GM12878 (cell line): ENCODE measurements around the gene LSM14A. TPM values are rescaled to one million over a fixed set of nuclear protein-coding genes. Genes with fewer than 3 reads are reported as not detected.

Experiments used
- ATAC-seq: fragments of 200-7000 bp; cut with Tn5 transposase; 3 replicates; pipeline ENCODE4 v1.9.1; 2020; ENCODE audit warnings: mild to moderate bottlenecking, moderate library complexity
- BruUV-seq: library from RNA; stranded (reverse); fragments of 400-500 nt; replicated peaks from 2 replicates; lab custom pipeline; 2021; lab: Mats Ljungman, UMichigan
- CTCF ChIA-PET: fragments of 300-600 bp; sonication (Branson Sonifier 250); formaldehyde crosslinking; extraction: SDS; loops from one replicate; lab custom pipeline; 2021; ENCODE audit warnings: inconsistent platforms; lab: Yijun Ruan, JAX
- POLR2A ChIA-PET: fragments of 350-600 bp; formaldehyde crosslinking; extraction: SDS; loops from one replicate; lab custom pipeline; 2021; ENCODE audit warnings: inconsistent platforms; lab: Charles Lee
- RAD21 ChIA-PET: fragments of 300-600 bp; sonication (Branson Sonifier 250); formaldehyde crosslinking; loops from one replicate; lab custom pipeline; 2023; ENCODE audit warnings: antibody characterized with exemption; ENCODE audit not compliant: unreplicated experiment; lab: Charles Lee
- SMC1A ChIA-PET: fragments of 300-600 bp; sonication (Branson Sonifier 250); formaldehyde crosslinking; loops from one replicate; lab custom pipeline; 2023; ENCODE audit not compliant: unreplicated experiment, uncharacterized antibody; lab: Charles Lee
- DNase-seq: peaks from one replicate; pipeline ENCODE4 v3.0.0-alpha.2; 2011; ENCODE audit warnings: low read depth, low spot score
- FAIRE-seq: peaks from 3 replicates; lab custom pipeline; 2011; peaks lifted over from hg19 to GRCh38; lab: Jason Lieb, UNC
- H2AFZ ChIP-seq: 2 replicates; pipeline ENCODE4 v1.6.0; 2011; ENCODE audit warnings: low read depth, low read length, control low read depth; ENCODE audit not compliant: control insufficient read depth
- H3K27ac ChIP-seq: 2 replicates; pipeline ENCODE4 v1.5.1; 2011; ENCODE audit warnings: control low read depth; ENCODE audit not compliant: control insufficient read depth, insufficient read depth
- H3K27me3 ChIP-seq, 2 experiments: replicated peaks in 1 of 2; 2 replicates each; pipeline versions ENCODE4 v1.6.0 to v1.6.1; 2011; ENCODE audit warnings: low read length in 1 of 2; ENCODE audit not compliant: control insufficient read depth in 2 of 2, insufficient read depth in 2 of 2
- H3K36me3 ChIP-seq, 2 experiments: 2 replicates each; pipeline ENCODE4 v1.5.1; 2011; ENCODE audit warnings: low read length in 1 of 2; ENCODE audit not compliant: control insufficient read depth in 2 of 2, insufficient read depth in 2 of 2
- H3K4me1 ChIP-seq: 2 replicates; pipeline ENCODE4 v1.6.1; 2011; ENCODE audit warnings: mild to moderate bottlenecking, low read length, moderate library complexity, mixed read lengths; ENCODE audit not compliant: control insufficient read depth, insufficient read depth
- H3K4me2 ChIP-seq: 2 replicates; pipeline ENCODE4 v1.6.0; 2011; ENCODE audit warnings: control low read depth; ENCODE audit not compliant: control insufficient read depth, insufficient read depth
- H3K4me3 ChIP-seq: fragments of 200-600 bp; sonication (generic); 2 replicates; pipeline ENCODE4 v1.5.1; 2016
- H3K79me2 ChIP-seq: 2 replicates; pipeline ENCODE4 v1.6.0; 2011; ENCODE audit warnings: low read length; ENCODE audit not compliant: control insufficient read depth, insufficient read depth
- H3K9ac ChIP-seq: 2 replicates; pipeline ENCODE4 v1.8.0; 2011; ENCODE audit warnings: low read length, control low read depth, mixed read lengths; ENCODE audit not compliant: control insufficient read depth, insufficient read depth
- H3K9me3 ChIP-seq: replicated peaks from 3 replicates; pipeline ENCODE4 v1.5.1; 2011; ENCODE audit warnings: mild to moderate bottlenecking, low read length; ENCODE audit not compliant: control insufficient read depth, insufficient read depth
- H4K20me1 ChIP-seq: 2 replicates; pipeline ENCODE4 v1.6.0; 2011; ENCODE audit not compliant: control insufficient read depth, insufficient read depth
- EP300 ChIP-seq, 2 experiments: fragments of 150-350 bp in 1 of 2; IDR thresholded peaks; 2 replicates each; pipeline ENCODE4 v1.6.1; 2011 to 2012; ENCODE audit warnings: low read depth in 2 of 2, low read length in 2 of 2, borderline replicate concordance in 1 of 2, improper control_type of control experiment in 1 of 2, inconsistent platforms in 1 of 2; ENCODE audit not compliant: control insufficient read depth in 1 of 2
- FOXM1 ChIP-seq: IDR thresholded peaks from 2 replicates; pipeline ENCODE4 v1.6.1; 2012; ENCODE audit warnings: low read depth, mild to moderate bottlenecking, inconsistent platforms, low read length, moderate library complexity
- MTA3 ChIP-seq: IDR thresholded peaks from 2 replicates; pipeline ENCODE4 v1.6.1; 2012; ENCODE audit warnings: low read length, inconsistent platforms, borderline replicate concordance
- MYB ChIP-seq: fragments of 150-350 bp; IDR thresholded peaks from 2 replicates; pipeline ENCODE4 v1.6.1; 2014; ENCODE audit warnings: mild to moderate bottlenecking, low read depth, low read length, borderline replicate concordance
- NFYA ChIP-seq: IDR thresholded peaks from 2 replicates; pipeline ENCODE4 v1.6.1; 2011; ENCODE audit warnings: low read depth, mild to moderate bottlenecking, low read length, improper control_type of control experiment, borderline replicate concordance
- NR2C1 ChIP-seq: fragments of 450-650 bp; IDR thresholded peaks from 2 replicates; pipeline ENCODE4 v1.6.1; 2017; ENCODE audit warnings: antibody characterized with exemption, mild to moderate bottlenecking, moderate library complexity
- NR2F1 ChIP-seq: fragments of 450-650 bp; conservative IDR thresholded peaks from 2 replicates; pipeline ENCODE4 v1.6.1; 2017; ENCODE audit warnings: mild to moderate bottlenecking
- POU2F2 ChIP-seq: IDR thresholded peaks from 3 replicates; pipeline ENCODE4 v1.6.1; 2011; ENCODE audit warnings: low read depth, mild to moderate bottlenecking, low read length, borderline replicate concordance
- RB1 ChIP-seq: fragments of 450-650 bp; formaldehyde crosslinking; IDR thresholded peaks from 2 replicates; pipeline ENCODE4 v1.6.1; 2017; ENCODE audit warnings: mild to moderate bottlenecking, borderline replicate concordance
- SMAD1 ChIP-seq: fragments of 450-650 bp; IDR thresholded peaks from 2 replicates; pipeline ENCODE4 v1.6.1; 2018; ENCODE audit warnings: mild to moderate bottlenecking, low read depth; ENCODE audit not compliant: partially characterized antibody
- SP1 ChIP-seq: IDR thresholded peaks from one replicate; pipeline ENCODE4 v1.6.1; 2011; ENCODE audit warnings: low read depth, low read length
- SREBF1 ChIP-seq: IDR thresholded peaks from 2 replicates; pipeline ENCODE4 v1.6.1; 2012; ENCODE audit warnings: mild to moderate bottlenecking, low read length
- STAT1 ChIP-seq: fragments of 450-650 bp; conservative IDR thresholded peaks from 2 replicates; pipeline ENCODE4 v1.6.1; 2014; ENCODE audit warnings: antibody characterized with exemption, mild to moderate bottlenecking
- TAF1 ChIP-seq: IDR thresholded peaks from 2 replicates; pipeline ENCODE4 v1.6.1; 2011; ENCODE audit warnings: mild to moderate bottlenecking, low read depth, low read length, borderline replicate concordance
- WGBS: methylation state at CpG from one replicate; pipeline ENCODE4 v1.1.6; 2016; ENCODE audit warnings: low lambda C conversion rate; ENCODE audit not compliant: insufficient replicate concordance, insufficient coverage; ENCODE audit errors: missing lambda C conversion rate; 5-methylcytosine and 5-hydroxymethylcytosine counted together
- in situ Hi-C: fragments of 300-500 bp; cut with MboI; formaldehyde crosslinking; loops from 9 replicates; pipeline ENCODE4 v1.14.3; 2018; ENCODE audit warnings: mixed read lengths
- intact Hi-C: fragments of 100-400 bp; cut with micrococcal nuclease; formaldehyde crosslinking; loops from one replicate; pipeline ENCODE4 v1.14.2; 2022; ENCODE audit not compliant: unreplicated experiment
- polyA plus RNA-seq, 11 experiments: library from polyadenylated mRNA; depleted of rRNA in 4 of 11; unstranded in 6 of 11; stranded (reverse) in 5 of 11; fragments of >200 nt; fragmentation: Nextera tagmentation in 4 of 11; fragmentation: Illumina TruSeq in 1 of 11; extraction: Ambion mirVana in 4 of 11; extraction: Trizol in 1 of 11; gene quantifications; 1 replicate in 1 of 11; 2 replicates in 10 of 11; pipeline versions ENCODE4 v1.2.1 to v1.2.3, GENCODE V29; 2011 to 2016; ENCODE audit warnings: inconsistent platforms in 2 of 11, missing spikeins in 2 of 11, low read depth in 1 of 11
- total RNA-seq, 4 experiments: library from RNA; depleted of rRNA in 3 of 4; stranded (reverse); fragments of >200 nt in 3 of 4; fragmentation: Illumina TruSeq in 1 of 4; extraction: Trizol in 1 of 4; gene quantifications; 2 replicates each; pipeline versions ENCODE4 v1.2.1 to v1.2.3, GENCODE V29; 2013 to 2021
- TF ChIP-seq, protein P1 (sequence below): IDR thresholded peaks from 2 replicates; pipeline ENCODE4 v1.6.1; 2011; ENCODE audit warnings: borderline replicate concordance, low read depth, mild to moderate bottlenecking, moderate library complexity, low read length; ENCODE audit not compliant: insufficient read depth, poor library complexity, severe bottlenecking
- TF ChIP-seq, protein P2 (sequence below): IDR thresholded peaks from 2 replicates; pipeline ENCODE4 v1.6.1; 2012; ENCODE audit warnings: mild to moderate bottlenecking, low read depth, low read length

The LSM14A gene
- total and polyA plus RNA-seq, 10 of the 15 experiments (the other 5 are each of a cell fraction or from before 2014, with no cell fraction given) = 21.9 to 193 (median 89.4) TPM

DNA sequence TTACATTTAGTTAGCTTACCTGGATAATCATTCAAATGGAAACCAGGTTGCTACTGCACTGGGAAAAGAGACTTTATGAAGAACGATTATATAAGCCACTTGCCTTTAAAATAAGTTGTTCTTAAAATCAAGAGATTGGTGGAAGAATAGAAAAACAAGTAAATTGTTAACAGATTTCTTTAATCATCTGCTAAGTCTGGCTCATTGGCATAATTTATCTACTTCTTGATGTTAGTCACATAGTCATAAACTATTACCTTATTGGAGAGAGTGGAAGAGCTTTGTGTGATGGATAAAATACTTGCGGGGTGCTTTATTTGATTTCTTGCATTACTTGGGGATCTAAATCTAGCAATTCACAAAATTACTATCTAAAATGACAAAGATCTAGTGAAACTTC lies 6.8 kb downstream of the LSM14A start:
- FAIRE-seq = no peak
- peaks cover 0 to 6% of the 10 kb centered on the region in 2 experiments; a peak in 3 of 4 replicates for H3K36me3 ChIP-seq
- TF ChIP-seq SMAD1 (no peak), MYB (no peak), FOXM1 (no peak), MTA3 (no peak), TAF1 (no peak), RB1 (no peak), NR2F1 (no peak), POU2F2 (no peak), STAT1 (no peak), NFYA (no peak), EP300 (IDR thresholded peaks at IDR 0.05; ENCODE audit: borderline replicate concordance in 1 of 2, control insufficient read depth in 1 of 2, low read depth in 2 of 2, low read length in 2 of 2) (no peak), SP1 (no peak), NR2C1 (no peak), SREBF1 (no peak)
- TF ChIP-seq, protein P1, sequence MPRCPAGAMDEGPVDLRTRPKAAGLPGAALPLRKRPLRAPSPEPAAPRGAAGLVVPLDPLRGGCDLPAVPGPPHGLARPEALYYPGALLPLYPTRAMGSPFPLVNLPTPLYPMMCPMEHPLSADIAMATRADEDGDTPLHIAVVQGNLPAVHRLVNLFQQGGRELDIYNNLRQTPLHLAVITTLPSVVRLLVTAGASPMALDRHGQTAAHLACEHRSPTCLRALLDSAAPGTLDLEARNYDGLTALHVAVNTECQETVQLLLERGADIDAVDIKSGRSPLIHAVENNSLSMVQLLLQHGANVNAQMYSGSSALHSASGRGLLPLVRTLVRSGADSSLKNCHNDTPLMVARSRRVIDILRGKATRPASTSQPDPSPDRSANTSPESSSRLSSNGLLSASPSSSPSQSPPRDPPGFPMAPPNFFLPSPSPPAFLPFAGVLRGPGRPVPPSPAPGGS = no peak
- TF ChIP-seq, protein P2, sequence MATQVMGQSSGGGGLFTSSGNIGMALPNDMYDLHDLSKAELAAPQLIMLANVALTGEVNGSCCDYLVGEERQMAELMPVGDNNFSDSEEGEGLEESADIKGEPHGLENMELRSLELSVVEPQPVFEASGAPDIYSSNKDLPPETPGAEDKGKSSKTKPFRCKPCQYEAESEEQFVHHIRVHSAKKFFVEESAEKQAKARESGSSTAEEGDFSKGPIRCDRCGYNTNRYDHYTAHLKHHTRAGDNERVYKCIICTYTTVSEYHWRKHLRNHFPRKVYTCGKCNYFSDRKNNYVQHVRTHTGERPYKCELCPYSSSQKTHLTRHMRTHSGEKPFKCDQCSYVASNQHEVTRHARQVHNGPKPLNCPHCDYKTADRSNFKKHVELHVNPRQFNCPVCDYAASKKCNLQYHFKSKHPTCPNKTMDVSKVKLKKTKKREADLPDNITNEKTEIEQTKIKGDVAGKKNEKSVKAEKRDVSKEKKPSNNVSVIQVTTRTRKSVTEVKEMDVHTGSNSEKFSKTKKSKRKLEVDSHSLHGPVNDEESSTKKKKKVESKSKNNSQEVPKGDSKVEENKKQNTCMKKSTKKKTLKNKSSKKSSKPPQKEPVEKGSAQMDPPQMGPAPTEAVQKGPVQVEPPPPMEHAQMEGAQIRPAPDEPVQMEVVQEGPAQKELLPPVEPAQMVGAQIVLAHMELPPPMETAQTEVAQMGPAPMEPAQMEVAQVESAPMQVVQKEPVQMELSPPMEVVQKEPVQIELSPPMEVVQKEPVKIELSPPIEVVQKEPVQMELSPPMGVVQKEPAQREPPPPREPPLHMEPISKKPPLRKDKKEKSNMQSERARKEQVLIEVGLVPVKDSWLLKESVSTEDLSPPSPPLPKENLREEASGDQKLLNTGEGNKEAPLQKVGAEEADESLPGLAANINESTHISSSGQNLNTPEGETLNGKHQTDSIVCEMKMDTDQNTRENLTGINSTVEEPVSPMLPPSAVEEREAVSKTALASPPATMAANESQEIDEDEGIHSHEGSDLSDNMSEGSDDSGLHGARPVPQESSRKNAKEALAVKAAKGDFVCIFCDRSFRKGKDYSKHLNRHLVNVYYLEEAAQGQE = no peak
- H3K9ac ChIP-seq = no peak overlapping the region
- H3K4me2 ChIP-seq = peak overlapping the region; percentile 11; the same call in 1 of the 2 replicates
- H3K27me3 ChIP-seq = no peaks in the 10 kb centered on the region
- H3K9me3 ChIP-seq = no peaks in the 10 kb centered on the region
- 22% methylated on average over 2 of the region's 2 CpGs for WGBS
- BruUV-seq = no TSS peak
- no peak overlapping the region for H3K4me3 ChIP-seq
- ChIA-PET POLR2A (interaction anchor here (1.3 to 1.6 kb wide), 2 partner anchors 9 to 10 kb away, joined by 4 to 7 read pairs; no protein-coding TSS in a partner anchor), CTCF (interaction anchor here (0.7 to 3.9 kb wide), 4 partner anchors 8 to 1203 kb away, joined by 3 to 20 read pairs (median 6); no protein-coding TSS in a partner anchor), RAD21 (interaction anchor here (1.5 to 3.1 kb wide), 3 partner anchors 10 to 38 kb away, joined by 4 to 11 read pairs (median 6); no protein-coding TSS in a partner anchor), SMC1A (interaction anchor here (2.4 to 2.8 kb wide), 3 partner anchors 10 to 22 kb away, joined by 6 to 21 read pairs (median 10); no protein-coding TSS in a partner anchor)
- intact Hi-C loops = no loop called here
- no peaks in the 10 kb centered on the region for H4K20me1 ChIP-seq
- peaks cover 97% of the 10 kb centered on the region for H3K79me2 ChIP-seq
- H2AFZ ChIP-seq = no peak overlapping the region
- no peak for ATAC-seq
- no peak overlapping the region for H3K27ac ChIP-seq
- no peak for DNase-seq
- in situ Hi-C loops = no loop called here
- H3K4me1 ChIP-seq = peaks cover 3% of the 10 kb centered on the region
